PC-9 (cell line): Measurements from ENCODE around the gene OR5K3.

ENCODE experiments used
- EZH2 ChIP-seq: fragments of 200-600 bp; sonication (generic); IDR thresholded peaks from 2 replicates; pipeline ENCODE4 v1.8.0; 2017; ENCODE audit warnings: antibody characterized with exemption, low read depth
- TF ChIP-seq, protein P1 (sequence below): fragments of 200-600 bp; sonication (generic); conservative IDR thresholded peaks from 2 replicates; pipeline ENCODE4 v1.6.1; 2017; ENCODE audit warnings: mixed run types, antibody characterized with exemption, mild to moderate bottlenecking, moderate library complexity

- TF ChIP-seq, protein P1, sequence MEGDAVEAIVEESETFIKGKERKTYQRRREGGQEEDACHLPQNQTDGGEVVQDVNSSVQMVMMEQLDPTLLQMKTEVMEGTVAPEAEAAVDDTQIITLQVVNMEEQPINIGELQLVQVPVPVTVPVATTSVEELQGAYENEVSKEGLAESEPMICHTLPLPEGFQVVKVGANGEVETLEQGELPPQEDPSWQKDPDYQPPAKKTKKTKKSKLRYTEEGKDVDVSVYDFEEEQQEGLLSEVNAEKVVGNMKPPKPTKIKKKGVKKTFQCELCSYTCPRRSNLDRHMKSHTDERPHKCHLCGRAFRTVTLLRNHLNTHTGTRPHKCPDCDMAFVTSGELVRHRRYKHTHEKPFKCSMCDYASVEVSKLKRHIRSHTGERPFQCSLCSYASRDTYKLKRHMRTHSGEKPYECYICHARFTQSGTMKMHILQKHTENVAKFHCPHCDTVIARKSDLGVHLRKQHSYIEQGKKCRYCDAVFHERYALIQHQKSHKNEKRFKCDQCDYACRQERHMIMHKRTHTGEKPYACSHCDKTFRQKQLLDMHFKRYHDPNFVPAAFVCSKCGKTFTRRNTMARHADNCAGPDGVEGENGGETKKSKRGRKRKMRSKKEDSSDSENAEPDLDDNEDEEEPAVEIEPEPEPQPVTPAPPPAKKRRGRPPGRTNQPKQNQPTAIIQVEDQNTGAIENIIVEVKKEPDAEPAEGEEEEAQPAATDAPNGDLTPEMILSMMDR: no peak
- no peak for TF ChIP-seq EZH2
Measured at GRCh38 chr3:98404010-98404409, 13.5 kb downstream of the OR5K3 start.
